ENCODE data around the gene ZNF740. TPM values are rescaled to one million over a fixed set of nuclear protein-coding genes. Genes with fewer than 3 reads are reported as not detected.

ZNF740 gene
- total and polyA plus RNA-seq, 2 of the 4 experiments (the other 2 are of a cell fraction) = 13.1 to 14.0 TPM

DNA sequence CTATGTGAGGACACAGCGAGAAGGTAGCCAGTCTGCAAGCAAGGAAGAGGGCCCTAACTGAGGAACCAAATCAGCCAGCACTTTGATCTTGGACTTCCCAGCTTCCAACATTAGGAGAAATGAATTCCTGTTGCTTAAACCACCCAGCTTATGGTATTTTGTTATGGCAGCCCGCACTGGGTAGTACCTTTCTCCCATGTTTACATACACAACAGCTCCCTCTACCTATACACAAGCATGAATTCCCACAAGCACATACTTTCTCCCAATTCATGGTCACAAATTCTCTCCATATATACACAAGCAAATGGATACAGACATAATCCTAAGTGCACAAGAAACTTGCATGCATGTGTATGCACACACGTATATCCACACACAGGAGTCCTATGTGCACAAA is 19.2 kb downstream of the ZNF740 start:
- POLR2A ChIA-PET (ENCODE audit: unreplicated experiment) = no interaction called here

More for the DNA sequence above, 19.2 kb downstream of the ZNF740 start:
- no peak overlapping the region for H3K18ac ChIP-seq (ENCODE audit: low read depth, low read length)
- H3K9me1 ChIP-seq (ENCODE audit: insufficient read depth, low read length) = 0 out of 2 replicates have a peak, but pooled peaks cover 4% of the 10 kb centered on the region
- intact Hi-C loops (cut with micrococcal nuclease) (no loop called here), in situ Hi-C loops (cut with MboI; ENCODE audit: low sequenced_read_pairs) (no loop called here), dilution Hi-C loops (cut with HindIII; ENCODE audit: low sequenced_read_pairs, unreplicated experiment) (no loop called here)
- no peak overlapping the region for H2AFZ ChIP-seq (replicated peaks; ENCODE audit: low read length, poor library complexity)
- no TSS peak for BruUV-seq (replicated peaks)
- H3K4ac ChIP-seq (ENCODE audit: low read depth, low read length) = no peak overlapping the region
- no peak overlapping the region for H3K27ac ChIP-seq (ENCODE audit: insufficient read depth, low read length)
- H4K5ac ChIP-seq (ENCODE audit: low read depth, low read length) = no peak overlapping the region
- no peak overlapping the region for H2BK120ac ChIP-seq (ENCODE audit: low read depth, low read length)
- H3K9me3 ChIP-seq (ENCODE audit: control insufficient read depth, insufficient read depth, low read length) = no peaks in the 10 kb centered on the region
- H3K9ac ChIP-seq (ENCODE audit: low read depth, low read length) = no peak overlapping the region
- TF ChIP-seq RAD21 (IDR thresholded peaks at IDR 0.05; ENCODE audit: low read length) (no peak), SMC3 (IDR thresholded peaks at IDR 0.05; ENCODE audit: low read depth, low read length) (no peak), MAZ (IDR thresholded peaks at IDR 0.05; ENCODE audit: borderline replicate concordance, low read depth, low read length) (no peak), BHLHE40 (IDR thresholded peaks at IDR 0.05; ENCODE audit: low read depth, low read length) (no peak), POLR2A (IDR thresholded peaks at IDR 0.05; ENCODE audit: low read depth, low read length) (no peak), MAFK (IDR thresholded peaks at IDR 0.05; ENCODE audit: low read depth, low read length) (no peak), MXI1 (IDR thresholded peaks at IDR 0.05; ENCODE audit: borderline replicate concordance, low read depth, low read length) (no peak), RFX5 (IDR thresholded peaks at IDR 0.05; ENCODE audit: low read depth, low read length) (no peak), CEBPB (IDR thresholded peaks at IDR 0.05; ENCODE audit: low read depth, low read length) (no peak), CHD1 (IDR thresholded peaks at IDR 0.05; ENCODE audit: low read depth, low read length) (no peak), FOS (IDR thresholded peaks at IDR 0.05; ENCODE audit: low read depth, low read length) (no peak)
- TF ChIP-seq, protein P1, sequence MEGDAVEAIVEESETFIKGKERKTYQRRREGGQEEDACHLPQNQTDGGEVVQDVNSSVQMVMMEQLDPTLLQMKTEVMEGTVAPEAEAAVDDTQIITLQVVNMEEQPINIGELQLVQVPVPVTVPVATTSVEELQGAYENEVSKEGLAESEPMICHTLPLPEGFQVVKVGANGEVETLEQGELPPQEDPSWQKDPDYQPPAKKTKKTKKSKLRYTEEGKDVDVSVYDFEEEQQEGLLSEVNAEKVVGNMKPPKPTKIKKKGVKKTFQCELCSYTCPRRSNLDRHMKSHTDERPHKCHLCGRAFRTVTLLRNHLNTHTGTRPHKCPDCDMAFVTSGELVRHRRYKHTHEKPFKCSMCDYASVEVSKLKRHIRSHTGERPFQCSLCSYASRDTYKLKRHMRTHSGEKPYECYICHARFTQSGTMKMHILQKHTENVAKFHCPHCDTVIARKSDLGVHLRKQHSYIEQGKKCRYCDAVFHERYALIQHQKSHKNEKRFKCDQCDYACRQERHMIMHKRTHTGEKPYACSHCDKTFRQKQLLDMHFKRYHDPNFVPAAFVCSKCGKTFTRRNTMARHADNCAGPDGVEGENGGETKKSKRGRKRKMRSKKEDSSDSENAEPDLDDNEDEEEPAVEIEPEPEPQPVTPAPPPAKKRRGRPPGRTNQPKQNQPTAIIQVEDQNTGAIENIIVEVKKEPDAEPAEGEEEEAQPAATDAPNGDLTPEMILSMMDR (conservative IDR thresholded peaks at IDR 0.05; ENCODE audit: low read depth, low read length) = no peak
- TF ChIP-seq, protein P2, sequence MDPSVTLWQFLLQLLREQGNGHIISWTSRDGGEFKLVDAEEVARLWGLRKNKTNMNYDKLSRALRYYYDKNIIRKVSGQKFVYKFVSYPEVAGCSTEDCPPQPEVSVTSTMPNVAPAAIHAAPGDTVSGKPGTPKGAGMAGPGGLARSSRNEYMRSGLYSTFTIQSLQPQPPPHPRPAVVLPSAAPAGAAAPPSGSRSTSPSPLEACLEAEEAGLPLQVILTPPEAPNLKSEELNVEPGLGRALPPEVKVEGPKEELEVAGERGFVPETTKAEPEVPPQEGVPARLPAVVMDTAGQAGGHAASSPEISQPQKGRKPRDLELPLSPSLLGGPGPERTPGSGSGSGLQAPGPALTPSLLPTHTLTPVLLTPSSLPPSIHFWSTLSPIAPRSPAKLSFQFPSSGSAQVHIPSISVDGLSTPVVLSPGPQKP (IDR thresholded peaks at IDR 0.05; ENCODE audit: borderline replicate concordance, low read depth, low read length) = no peak
- TF ChIP-seq, protein P3, sequence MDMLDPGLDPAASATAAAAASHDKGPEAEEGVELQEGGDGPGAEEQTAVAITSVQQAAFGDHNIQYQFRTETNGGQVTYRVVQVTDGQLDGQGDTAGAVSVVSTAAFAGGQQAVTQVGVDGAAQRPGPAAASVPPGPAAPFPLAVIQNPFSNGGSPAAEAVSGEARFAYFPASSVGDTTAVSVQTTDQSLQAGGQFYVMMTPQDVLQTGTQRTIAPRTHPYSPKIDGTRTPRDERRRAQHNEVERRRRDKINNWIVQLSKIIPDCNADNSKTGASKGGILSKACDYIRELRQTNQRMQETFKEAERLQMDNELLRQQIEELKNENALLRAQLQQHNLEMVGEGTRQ (IDR thresholded peaks at IDR 0.05; ENCODE audit: low read depth, low read length) = no peak
- CTCF ChIA-PET = no interaction called here
- WGBS, 2 experiments (ENCODE audit: extremely low coverage in 2 of 2, insufficient read length in 1 of 2) = 83% methylated on average over 2 of the region's 3 CpGs; no CpG with 5 or more reads in 1 of the 2 experiments
- ATAC-seq (ENCODE audit: low read depth) (no peak), DNase-seq (no peak)
- no peak overlapping the region for H3K4me2 ChIP-seq (ENCODE audit: low read depth, low read length)
- no peak overlapping the region for H3K23ac ChIP-seq (ENCODE audit: low read depth, low read length)
- H3K36me3 ChIP-seq (ENCODE audit: control insufficient read depth, insufficient read depth, low read length) = no peaks in the 10 kb centered on the region
- no peak overlapping the region for H3K14ac ChIP-seq (replicated peaks; ENCODE audit: low read depth, low read length)
- no peak overlapping the region for H2AK9ac ChIP-seq (replicated peaks; ENCODE audit: low read depth, low read length, poor library complexity)
- no peak overlapping the region for H3K56ac ChIP-seq (ENCODE audit: extremely low read depth, insufficient read depth, low read length)
- no peak overlapping the region for H2BK15ac ChIP-seq (ENCODE audit: low read depth, low read length)
- H4K91ac ChIP-seq (ENCODE audit: insufficient read depth, low read depth, low read length) = no peak overlapping the region
- H3K4me3 ChIP-seq (ENCODE audit: insufficient read depth, low read depth, low read length) = no peak overlapping the region
- no peaks in the 10 kb centered on the region for H3K4me1 ChIP-seq (ENCODE audit: control insufficient read depth, insufficient read depth, low read length)
- H2BK20ac ChIP-seq (ENCODE audit: low read depth, low read length) = no peak overlapping the region
- H2AK5ac ChIP-seq (ENCODE audit: low read depth, low read length) = no peak overlapping the region
- H4K8ac ChIP-seq (ENCODE audit: low read depth in 2 of 2, low read length in 2 of 2) = no peak overlapping the region
- H3K79me1 ChIP-seq (ENCODE audit: low read depth in 1 of 2, low read length in 2 of 2) = no peaks in the 10 kb centered on the region
- H4K20me1 ChIP-seq (ENCODE audit: insufficient read depth, low read length) = no peaks in the 10 kb centered on the region
- no peak overlapping the region for H2BK5ac ChIP-seq (ENCODE audit: low read depth, low read length, poor library complexity, severe bottlenecking)
- H3K27me3 ChIP-seq (ENCODE audit: control insufficient read depth, insufficient read depth, low read length) = peaks cover 2% of the 10 kb centered on the region; the same call in 1 of the 2 replicates
